Measurements from ENCODE around the gene ARHGEF11. TPM values are rescaled to one million over a fixed set of nuclear protein-coding genes. Genes with fewer than 3 reads are reported as not detected.

ARHGEF11 gene
- polyA plus RNA-seq, 1 donor (not counting 4 experiments of a cell fraction or from before 2014, with no cell fraction given): 8.0 TPM

DNA sequence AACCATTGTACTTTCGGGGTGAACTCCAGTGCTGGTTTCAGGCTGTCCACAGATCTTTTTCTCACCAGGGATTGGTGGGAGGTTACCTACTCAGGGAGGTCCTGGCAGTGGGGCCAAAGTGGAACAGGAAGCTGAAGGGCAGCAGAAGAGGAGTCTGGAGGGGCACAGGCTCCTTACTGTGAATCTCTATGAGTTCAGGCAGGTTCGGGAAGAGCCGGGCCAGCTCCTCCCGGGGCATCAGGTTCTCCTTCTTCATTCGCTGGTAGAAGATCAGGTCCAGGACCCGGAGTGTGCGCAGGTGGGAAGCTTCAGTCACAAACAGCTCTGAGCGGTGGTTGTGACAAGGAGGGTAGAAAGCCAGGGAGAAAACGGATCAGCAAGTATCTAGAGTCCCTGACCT lies 98.4 kb downstream of the ARHGEF11 start:
- Histone ChIP-seq H3K9me1 (ENCODE audit: control insufficient read depth, extremely low read depth, insufficient read depth, low read length) (peaks cover 2% of the 10 kb centered on the region), H2AFZ (ENCODE audit: control insufficient read depth, low read length) (no peak overlapping the region), H3K9ac (ENCODE audit: control insufficient read depth, extremely low read depth, insufficient read depth, low read length) (no peak overlapping the region), H3K27ac (ENCODE audit: control insufficient read depth, insufficient read depth, low read length) (no peak overlapping the region), H3K79me2 (ENCODE audit: control insufficient read depth, insufficient read depth, low read length) (no peaks in the 10 kb centered on the region), H3K9me3 (ENCODE audit: control insufficient read depth, low read depth, low read length) (no peaks in the 10 kb centered on the region), H3K4me3 (ENCODE audit: control insufficient read depth in 2 of 3, extremely low read depth in 1 of 3, insufficient read depth in 2 of 3, low read depth in 1 of 3, low read length in 3 of 3) (no peak overlapping the region), H3K4me2 (ENCODE audit: control insufficient read depth, extremely low read depth, insufficient read depth, low read depth, low read length) (no peak overlapping the region), H3K4me1 (ENCODE audit: control insufficient read depth, extremely low read depth, insufficient read depth, low read length) (peaks cover 5% of the 10 kb centered on the region), H3K36me3 (ENCODE audit: control insufficient read depth in 2 of 2, extremely low read depth in 1 of 2, insufficient read depth in 2 of 2, low read length in 2 of 2) (peaks cover 10 to 30% of the 10 kb centered on the region in 2 experiments), H3K27me3 (ENCODE audit: control insufficient read depth, extremely low read depth, insufficient read depth, low read length) (no peaks in the 10 kb centered on the region), H4K20me1 (ENCODE audit: control insufficient read depth, extremely low read depth, insufficient read depth, low read length) (no peaks in the 10 kb centered on the region)
- DNase-seq (ENCODE audit: low read depth, low spot score): no peak
- dilution Hi-C loops (cut with MboI; ENCODE audit: extremely low pct_ligation_motif_present, low sequenced_read_pairs): no loop called here
- FAIRE-seq: no peak
- TF ChIP-seq EZH2 (IDR thresholded peaks at IDR 0.05; ENCODE audit: low read length): no peak
- TF ChIP-seq, protein P1, sequence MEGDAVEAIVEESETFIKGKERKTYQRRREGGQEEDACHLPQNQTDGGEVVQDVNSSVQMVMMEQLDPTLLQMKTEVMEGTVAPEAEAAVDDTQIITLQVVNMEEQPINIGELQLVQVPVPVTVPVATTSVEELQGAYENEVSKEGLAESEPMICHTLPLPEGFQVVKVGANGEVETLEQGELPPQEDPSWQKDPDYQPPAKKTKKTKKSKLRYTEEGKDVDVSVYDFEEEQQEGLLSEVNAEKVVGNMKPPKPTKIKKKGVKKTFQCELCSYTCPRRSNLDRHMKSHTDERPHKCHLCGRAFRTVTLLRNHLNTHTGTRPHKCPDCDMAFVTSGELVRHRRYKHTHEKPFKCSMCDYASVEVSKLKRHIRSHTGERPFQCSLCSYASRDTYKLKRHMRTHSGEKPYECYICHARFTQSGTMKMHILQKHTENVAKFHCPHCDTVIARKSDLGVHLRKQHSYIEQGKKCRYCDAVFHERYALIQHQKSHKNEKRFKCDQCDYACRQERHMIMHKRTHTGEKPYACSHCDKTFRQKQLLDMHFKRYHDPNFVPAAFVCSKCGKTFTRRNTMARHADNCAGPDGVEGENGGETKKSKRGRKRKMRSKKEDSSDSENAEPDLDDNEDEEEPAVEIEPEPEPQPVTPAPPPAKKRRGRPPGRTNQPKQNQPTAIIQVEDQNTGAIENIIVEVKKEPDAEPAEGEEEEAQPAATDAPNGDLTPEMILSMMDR (optimal IDR thresholded peaks at IDR 0.05 in 1 of 3, IDR thresholded peaks at IDR 0.05 in 1 of 3, conservative IDR thresholded peaks at IDR 0.05 in 1 of 3; ENCODE audit: extremely low read depth in 1 of 3, insufficient read depth in 2 of 3, low read length in 3 of 3): no peak

DNA sequence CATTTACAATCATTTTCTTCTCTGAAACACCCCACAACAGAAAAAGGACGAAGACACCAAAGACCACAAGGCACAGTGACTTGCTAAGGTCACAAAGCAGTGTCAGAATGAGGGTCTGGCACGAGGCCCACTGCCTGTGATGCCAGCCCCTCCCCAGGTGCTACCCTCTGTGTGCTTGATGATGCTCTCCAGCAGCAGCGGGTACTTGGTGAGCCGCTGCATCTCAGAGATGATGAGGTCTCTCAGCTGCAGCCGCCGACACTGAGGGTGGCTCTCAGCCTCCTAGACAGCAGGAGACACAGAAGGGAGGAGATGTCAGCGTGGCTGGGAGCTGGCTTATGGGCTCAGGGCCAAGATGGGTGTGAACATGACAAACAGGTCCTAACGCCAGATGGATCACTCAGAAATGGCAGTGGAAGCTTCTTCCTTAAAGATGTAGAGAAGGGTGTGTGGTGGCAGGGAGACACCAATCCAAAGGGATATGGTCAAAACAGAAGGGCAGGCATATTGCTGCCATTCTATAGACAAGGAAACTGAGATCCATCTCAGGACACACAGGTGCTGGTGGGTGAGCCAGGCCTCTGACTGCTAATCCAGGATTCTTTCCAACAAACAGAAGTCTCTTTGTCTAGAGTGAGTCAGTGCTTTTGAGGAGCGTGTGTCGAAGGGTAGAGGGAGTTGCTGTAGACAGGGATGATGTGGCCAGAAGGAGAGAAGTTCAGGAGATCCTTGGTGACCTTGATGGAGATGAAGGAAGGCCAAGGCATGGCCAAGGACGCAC lies 99.5 kb downstream of the ARHGEF11 start:
- H3K9me1 ChIP-seq (ENCODE audit: control insufficient read depth, extremely low read depth, insufficient read depth, low read length): peaks cover 2% of the 10 kb centered on the region
- H3K79me2 ChIP-seq (ENCODE audit: control insufficient read depth, insufficient read depth, low read length): no peaks in the 10 kb centered on the region
- dilution Hi-C loops (cut with MboI; ENCODE audit: extremely low pct_ligation_motif_present, low sequenced_read_pairs): no loop called here
- H4K20me1 ChIP-seq (ENCODE audit: control insufficient read depth, extremely low read depth, insufficient read depth, low read length): no peaks in the 10 kb centered on the region
- H3K36me3 ChIP-seq (ENCODE audit: control insufficient read depth in 2 of 2, extremely low read depth in 1 of 2, insufficient read depth in 2 of 2, low read length in 2 of 2): peaks cover 10 to 33% of the 10 kb centered on the region in 2 experiments
- TF ChIP-seq EZH2 (IDR thresholded peaks at IDR 0.05; ENCODE audit: low read length): no peak
- TF ChIP-seq, protein P1 (optimal IDR thresholded peaks at IDR 0.05 in 1 of 3, IDR thresholded peaks at IDR 0.05 in 1 of 3, conservative IDR thresholded peaks at IDR 0.05 in 1 of 3; ENCODE audit: extremely low read depth in 1 of 3, insufficient read depth in 2 of 3, low read length in 3 of 3): no peak
- FAIRE-seq: peak; percentile 91
- no peak for DNase-seq (ENCODE audit: low read depth, low spot score)
- H3K27me3 ChIP-seq (ENCODE audit: control insufficient read depth, extremely low read depth, insufficient read depth, low read length): no peaks in the 10 kb centered on the region
- peaks cover 5% of the 10 kb centered on the region for H3K4me1 ChIP-seq (ENCODE audit: control insufficient read depth, extremely low read depth, insufficient read depth, low read length)
- no peak overlapping the region for H3K4me2 ChIP-seq (ENCODE audit: control insufficient read depth, extremely low read depth, insufficient read depth, low read depth, low read length)
- H3K9me3 ChIP-seq (ENCODE audit: control insufficient read depth, low read depth, low read length): no peaks in the 10 kb centered on the region
- H3K4me3 ChIP-seq (ENCODE audit: control insufficient read depth in 2 of 3, extremely low read depth in 1 of 3, insufficient read depth in 2 of 3, low read depth in 1 of 3, low read length in 3 of 3): no peak overlapping the region
- no peak overlapping the region for H3K27ac ChIP-seq (ENCODE audit: control insufficient read depth, insufficient read depth, low read length)
- no peak overlapping the region for H2AFZ ChIP-seq (ENCODE audit: control insufficient read depth, low read length)
- no peak overlapping the region for H3K9ac ChIP-seq (ENCODE audit: control insufficient read depth, extremely low read depth, insufficient read depth, low read length)
